ENCODE results near the gene FCRL6. TPM values are rescaled to one million over a fixed set of nuclear protein-coding genes. Genes with fewer than 3 reads are reported as not detected.
A peak's percentile ranks its signal among the peaks of the same experiment; 100 is the strongest.

Gene FCRL6
- total RNA-seq, 1 donor from 2014 or later, result 0.33 TPM

DNA sequence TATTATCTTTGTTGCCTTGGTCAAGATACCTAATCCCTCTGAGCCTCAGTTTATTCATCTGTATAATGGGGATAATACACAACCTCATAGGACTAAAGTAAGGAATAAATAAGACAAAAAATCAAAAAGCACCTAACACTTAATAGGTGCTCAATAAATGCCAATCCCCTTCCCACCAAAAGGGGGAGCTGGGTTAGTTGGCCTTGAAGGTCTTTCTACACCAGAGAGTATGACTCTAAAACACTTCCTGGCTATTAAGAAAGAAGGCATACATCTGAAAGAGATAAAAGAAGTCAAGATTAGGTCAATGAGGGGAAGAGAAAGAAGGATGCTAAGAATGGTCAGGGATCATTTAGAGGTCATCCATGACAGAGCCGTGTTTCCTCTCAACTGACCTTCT lies 49.2 kb downstream of the FCRL6 start:
- no peak overlapping the region for H3K4me3 ChIP-seq
- intact Hi-C loops (cut with micrococcal nuclease), result no loop called here
- TF ChIP-seq CTCF (IDR thresholded peaks at IDR 0.05; ENCODE audit: borderline replicate concordance), result no peak

DNA sequence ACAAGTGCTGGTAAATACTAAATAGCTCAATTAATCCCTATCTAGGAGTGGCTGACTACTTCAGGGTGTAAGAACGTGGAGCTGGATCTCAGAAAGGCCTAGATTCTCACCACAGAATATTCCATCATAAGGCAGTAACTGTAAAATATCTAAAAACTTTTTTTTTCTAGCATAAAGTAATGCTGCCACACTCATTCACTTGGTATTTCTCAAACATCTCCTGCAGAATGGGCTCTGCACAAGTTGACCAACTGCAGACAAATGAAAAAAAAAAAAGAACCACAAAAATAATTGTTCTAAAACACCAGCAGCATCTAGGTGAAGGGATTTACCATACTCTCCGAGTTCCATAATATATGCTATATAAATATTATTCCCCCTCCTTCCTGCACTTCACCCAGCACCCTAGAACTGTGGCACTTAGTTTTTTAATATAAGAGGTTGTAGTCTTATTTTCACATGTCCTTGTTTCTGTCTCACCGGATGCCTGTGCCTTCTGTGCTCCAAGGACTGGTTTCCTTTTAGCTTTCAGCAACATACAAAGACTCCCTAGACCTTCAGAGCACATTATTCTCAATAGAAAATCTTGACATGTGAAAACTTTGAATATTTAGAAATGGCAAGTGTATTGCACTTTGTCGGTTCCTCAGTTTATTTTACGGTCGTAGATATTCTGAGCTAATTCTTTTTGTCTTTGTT lies 51.4 kb downstream of the FCRL6 start:
- DNase-seq, result no peak
- Histone ChIP-seq H3K36me3 (no peaks in the 10 kb centered on the region), H3K9me3 (replicated peaks) (no peaks in the 10 kb centered on the region), H3K4me3 (peak overlapping the region; percentile 77), H3K4me1 (peaks cover 28% of the 10 kb centered on the region), H3K27ac (replicated peaks) (peak overlapping the region; percentile 97), H3K27me3 (ENCODE audit: low read depth) (no peaks in the 10 kb centered on the region)
- no peak for TF ChIP-seq CTCF (IDR thresholded peaks at IDR 0.05; ENCODE audit: borderline replicate concordance)
- intact Hi-C loops (cut with micrococcal nuclease), result no loop called here

More for the DNA sequence above, 49.2 kb downstream of the FCRL6 start:
- Histone ChIP-seq H3K4me1 (peaks cover 28% of the 10 kb centered on the region), H3K27ac (replicated peaks) (no peak overlapping the region), H3K27me3 (ENCODE audit: low read depth) (no peaks in the 10 kb centered on the region), H3K9me3 (replicated peaks) (no peaks in the 10 kb centered on the region), H3K36me3 (no peaks in the 10 kb centered on the region)
- DNase-seq, result no peak

DNA sequence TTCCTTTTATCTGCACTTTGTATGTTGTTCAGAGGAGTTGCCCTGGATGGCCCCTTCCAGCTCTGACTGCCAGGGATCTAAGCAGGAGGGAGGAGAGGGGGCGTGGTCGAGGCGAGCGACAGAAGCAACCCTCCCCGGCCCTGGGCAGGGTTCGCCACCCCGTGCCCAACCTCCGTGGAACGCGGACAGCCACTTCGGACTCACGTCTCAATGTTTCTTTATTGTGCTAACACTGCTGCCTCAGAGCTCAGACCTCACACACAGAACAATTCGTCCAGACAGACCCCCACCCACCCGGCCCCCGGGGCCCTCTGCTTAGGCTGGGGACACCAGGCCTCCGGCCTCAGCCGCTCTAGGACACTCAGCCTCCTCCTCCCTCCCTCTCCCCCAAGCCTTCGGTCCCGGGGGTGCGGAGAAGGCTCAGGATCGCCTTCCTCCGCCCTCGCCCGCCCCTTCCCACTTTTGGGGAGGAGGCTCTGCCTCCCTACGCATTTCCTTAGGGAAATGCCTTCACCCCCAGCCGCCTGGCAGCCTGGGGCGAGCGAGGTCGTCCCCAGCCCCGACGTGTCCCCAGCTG lies 52.0 kb downstream of the FCRL6 start:
- intact Hi-C loops (cut with micrococcal nuclease), result no loop called here
- Histone ChIP-seq H3K4me1 (peaks cover 28% of the 10 kb centered on the region), H3K4me3 (peak overlapping the region; percentile 77), H3K27me3 (ENCODE audit: low read depth) (no peaks in the 10 kb centered on the region), H3K27ac (replicated peaks) (peak overlapping the region; percentile 97), H3K9me3 (replicated peaks) (no peaks in the 10 kb centered on the region), H3K36me3 (no peaks in the 10 kb centered on the region)
- DNase-seq, result peak; percentile 86
- TF ChIP-seq CTCF (IDR thresholded peaks at IDR 0.05; ENCODE audit: borderline replicate concordance), result no peak

- DNase-seq, result peak; percentile 91
- peaks cover 28% of the 10 kb centered on the region for H3K4me1 ChIP-seq
- H3K9me3 ChIP-seq (replicated peaks), result no peaks in the 10 kb centered on the region
- peak overlapping the region; percentile 97 for H3K27ac ChIP-seq (replicated peaks)
- peak overlapping the region; percentile 77 for H3K4me3 ChIP-seq
- TF ChIP-seq CTCF (IDR thresholded peaks at IDR 0.05; ENCODE audit: borderline replicate concordance), result peak; percentile 39
- no peaks in the 10 kb centered on the region for H3K36me3 ChIP-seq
- intact Hi-C loops (cut with micrococcal nuclease), result no loop called here
- no peaks in the 10 kb centered on the region for H3K27me3 ChIP-seq (ENCODE audit: low read depth)
Measured at GRCh38 chr1:159854693-159855192, 52.6 kb downstream of the FCRL6 start.

- Histone ChIP-seq H3K9me3 (replicated peaks) (no peaks in the 10 kb centered on the region), H3K36me3 (no peaks in the 10 kb centered on the region), H3K4me3 (peak overlapping the region; percentile 77), H3K27ac (replicated peaks) (peak overlapping the region; percentile 97), H3K27me3 (ENCODE audit: low read depth) (no peaks in the 10 kb centered on the region), H3K4me1 (peaks cover 28% of the 10 kb centered on the region)
- no peak for DNase-seq
- intact Hi-C loops (cut with micrococcal nuclease), result no loop called here
- no peak for TF ChIP-seq CTCF (IDR thresholded peaks at IDR 0.05; ENCODE audit: borderline replicate concordance)
Measured at GRCh38 chr1:159855709-159856108, 53.5 kb downstream of the FCRL6 start.
